OCI-LY1 (cell line): ENCODE results near the gene NUP37.
A peak's percentile ranks its signal among the peaks of the same experiment; 100 is the strongest.
"Not testable (repeated sequence)": the region's sequence is repeated elsewhere in the genome, so short reads cannot be mapped to it uniquely, and the experiment has no call there.

ENCODE experiments used
- H2AFZ ChIP-seq: fragments of 200-600 bp; sonication (generic), shearing (Covaris generic); 2 replicates; pipeline ENCODE4 v1.6.0; 2014; ENCODE audit warnings: antibody characterized with exemption, mild to moderate bottlenecking, low read length
- H3F3A ChIP-seq: fragments of 200-600 bp; sonication (generic), shearing (Covaris generic); 2 replicates; pipeline ENCODE4 v1.6.0; 2014; ENCODE audit warnings: mild to moderate bottlenecking, antibody characterized with exemption, low read length, moderate library complexity; ENCODE audit not compliant: insufficient read depth
- H3K27ac ChIP-seq: fragments of 200-600 bp; sonication (generic); 2 replicates; pipeline ENCODE4 v1.5.1; 2014; ENCODE audit warnings: low read length, mixed run types, mild to moderate bottlenecking, low read depth; ENCODE audit not compliant: poor library complexity, severe bottlenecking
- H3K27me3 ChIP-seq: fragments of 200-600 bp; sonication (generic); 2 replicates; pipeline ENCODE4 v1.6.0; 2014; ENCODE audit warnings: antibody characterized with exemption, mild to moderate bottlenecking, low read length, moderate library complexity; ENCODE audit not compliant: insufficient read depth
- H3K36me3 ChIP-seq: fragments of 200-600 bp; sonication (generic); 2 replicates; pipeline ENCODE4 v1.6.1; 2014; ENCODE audit warnings: mild to moderate bottlenecking, antibody characterized with exemption, low read length, moderate library complexity, mixed read lengths; ENCODE audit not compliant: insufficient read depth
- H3K4me1 ChIP-seq: fragments of 200-600 bp; sonication (generic); 2 replicates; pipeline ENCODE4 v1.5.1; 2014; ENCODE audit warnings: mild to moderate bottlenecking, low read length, moderate library complexity; ENCODE audit not compliant: insufficient read depth, severe bottlenecking
- H3K4me2 ChIP-seq: fragments of 200-600 bp; sonication (generic), shearing (Covaris generic); 2 replicates; pipeline ENCODE4 v1.6.1; 2014; ENCODE audit warnings: low read length
- H3K4me3 ChIP-seq: fragments of 200-600 bp; sonication (generic); 2 replicates; pipeline ENCODE4 v1.5.1; 2014; ENCODE audit warnings: low read length, low read depth, mild to moderate bottlenecking, mixed read lengths; ENCODE audit not compliant: poor library complexity, severe bottlenecking
- H3K79me2 ChIP-seq: fragments of 200-600 bp; shearing (Covaris generic); 2 replicates; pipeline ENCODE4 v1.6.1; 2016; ENCODE audit warnings: mixed run types, low read length, mixed read lengths; ENCODE audit not compliant: insufficient read depth
- H3K9ac ChIP-seq: fragments of 200-600 bp; sonication (generic), shearing (Covaris generic); 2 replicates; pipeline ENCODE4 v1.6.1; 2014; ENCODE audit warnings: mild to moderate bottlenecking, low read length, mixed read lengths
- H3K9me2 ChIP-seq: fragments of 200-600 bp; sonication (generic), shearing (Covaris generic); 2 replicates; pipeline ENCODE4 v1.6.1; 2014; ENCODE audit warnings: low read depth, mild to moderate bottlenecking, low read length, mixed read lengths
- H3K9me3 ChIP-seq: fragments of 200-600 bp; shearing (Covaris generic); 2 replicates; pipeline ENCODE4 v1.6.1; 2014; ENCODE audit warnings: low read length, mixed read lengths
- H4K20me1 ChIP-seq: fragments of 200-600 bp; sonication (generic), shearing (Covaris generic); 2 replicates; pipeline ENCODE4 v1.6.0; 2016; ENCODE audit warnings: mild to moderate bottlenecking, low read length; ENCODE audit not compliant: insufficient read depth
- CTCF ChIP-seq: fragments of 200-600 bp; sonication (generic), shearing (Covaris generic); IDR thresholded peaks from 2 replicates; pipeline ENCODE4 v1.5.1; 2017; ENCODE audit warnings: mild to moderate bottlenecking, antibody characterized with exemption, low read length, moderate library complexity, mixed read lengths
- EZH2 ChIP-seq: fragments of 200-600 bp; sonication (generic), shearing (Covaris generic); IDR thresholded peaks from 2 replicates; pipeline ENCODE4 v1.8.0; 2017; ENCODE audit warnings: borderline replicate concordance, mixed run types, mild to moderate bottlenecking, antibody characterized with exemption, low read length, moderate library complexity, mixed read lengths

The NUP37 gene

GRCh38 chr12:102144221-102144620 is 24.3 kb upstream of the NUP37 start:
- no peaks in the 10 kb centered on the region for H3F3A ChIP-seq
- no peaks in the 10 kb centered on the region for H4K20me1 ChIP-seq
- H3K9me3 ChIP-seq: no peaks in the 10 kb centered on the region
- H3K36me3 ChIP-seq: peaks cover 20% of the 10 kb centered on the region
- H3K27me3 ChIP-seq: no peaks in the 10 kb centered on the region
- H3K4me1 ChIP-seq: no peaks in the 10 kb centered on the region
- H3K9me2 ChIP-seq: no peaks in the 10 kb centered on the region; the same call in 1 of the 2 replicates
- H3K79me2 ChIP-seq: no peaks in the 10 kb centered on the region
- no peak overlapping the region for H3K4me3 ChIP-seq
- H3K27ac ChIP-seq: no peak overlapping the region
- TF ChIP-seq EZH2: no peak
- no peak for TF ChIP-seq CTCF
- H2AFZ ChIP-seq: no peak overlapping the region
- H3K4me2 ChIP-seq: no peak overlapping the region
- no peak overlapping the region for H3K9ac ChIP-seq

- not testable (repeated sequence) for H3K79me2 ChIP-seq, H3K4me2 ChIP-seq, H3K9me2 ChIP-seq, H2AFZ ChIP-seq, H3F3A ChIP-seq, H3K4me3 ChIP-seq, H4K20me1 ChIP-seq, H3K4me1 ChIP-seq, H3K27ac ChIP-seq, H3K27me3 ChIP-seq, H3K9ac ChIP-seq, H3K9me3 ChIP-seq
- peaks cover 20% of the 10 kb centered on the region for H3K36me3 ChIP-seq
These were observed 23.0 kb upstream of the NUP37 start for GRCh38 chr12:102142866-102143373.

DNA sequence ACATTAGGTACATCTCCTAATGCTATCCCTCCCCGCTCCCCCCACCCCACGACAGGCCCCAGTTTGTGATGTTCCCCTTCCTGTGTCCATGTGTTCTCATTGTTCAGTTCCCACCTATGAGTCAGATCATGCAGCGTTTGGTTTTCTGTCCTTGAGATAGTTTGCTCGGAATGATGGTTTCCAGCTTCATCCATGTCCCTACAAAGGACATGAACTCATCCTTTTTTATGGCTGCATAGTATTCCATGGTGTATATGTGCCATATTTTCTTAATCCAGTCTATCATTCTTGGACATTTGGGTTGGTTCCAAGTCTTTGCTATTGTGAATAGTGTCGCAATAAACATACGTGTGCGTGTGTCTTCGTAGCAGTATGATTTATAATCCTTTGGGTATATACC is 17.7 kb upstream of the NUP37 start:
- H3K27me3 ChIP-seq, H3K9me2 ChIP-seq, H2AFZ ChIP-seq, H3K27ac ChIP-seq, H3K9ac ChIP-seq, H3K79me2 ChIP-seq, H4K20me1 ChIP-seq, H3K4me2 ChIP-seq, H3K4me1 ChIP-seq, H3F3A ChIP-seq, H3K4me3 ChIP-seq, H3K9me3 ChIP-seq: not testable (repeated sequence)
- H3K36me3 ChIP-seq: peaks cover 22% of the 10 kb centered on the region

DNA sequence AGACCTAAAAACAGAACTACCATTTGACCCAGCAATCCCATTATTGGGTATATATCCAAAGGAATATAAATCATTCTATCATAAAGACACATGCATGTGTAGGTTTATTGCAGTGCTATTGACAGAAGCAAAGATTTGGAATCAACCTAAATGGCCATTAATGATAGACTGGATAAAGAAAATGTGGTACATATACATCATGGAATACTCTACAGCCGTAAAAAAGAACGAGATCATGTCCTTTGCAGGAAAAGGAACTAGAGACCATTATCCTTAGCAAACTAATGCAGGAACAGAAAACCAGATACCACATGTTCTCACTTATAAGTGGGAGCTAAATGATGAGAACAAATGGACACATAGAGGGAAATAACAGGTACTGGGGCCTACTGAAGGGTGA is 11.5 kb upstream of the NUP37 start:
- H4K20me1 ChIP-seq, H3K4me2 ChIP-seq, H3K79me2 ChIP-seq, H3K27me3 ChIP-seq, H3K27ac ChIP-seq, H3K9me2 ChIP-seq, H3K9ac ChIP-seq, H3K4me3 ChIP-seq, H2AFZ ChIP-seq, H3K4me1 ChIP-seq, H3K9me3 ChIP-seq, H3F3A ChIP-seq: not testable (repeated sequence)
- peaks cover 56% of the 10 kb centered on the region for H3K36me3 ChIP-seq

DNA sequence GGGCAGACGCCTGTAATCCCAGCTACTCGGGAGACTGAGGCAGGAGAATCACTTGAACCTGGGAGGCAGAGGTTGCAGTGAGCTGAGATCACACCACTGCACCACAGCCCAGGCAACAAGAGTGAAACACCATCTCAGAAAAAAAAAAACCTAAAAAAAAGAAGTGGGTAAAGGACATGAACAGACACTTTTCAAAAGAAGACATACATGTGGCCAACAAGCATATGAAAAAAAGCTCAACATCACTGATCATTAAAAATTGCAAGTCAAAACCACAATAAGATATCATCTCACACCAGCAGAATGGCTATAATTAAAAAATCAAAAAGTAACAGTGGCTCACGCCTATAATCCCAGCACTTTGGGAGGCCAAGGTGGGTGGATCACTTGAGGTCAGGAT is 10.8 kb upstream of the NUP37 start:
- not testable (repeated sequence) for H3K4me2 ChIP-seq, H3F3A ChIP-seq, H3K9ac ChIP-seq, H3K27me3 ChIP-seq, H3K9me3 ChIP-seq, H3K4me1 ChIP-seq, H2AFZ ChIP-seq, H3K27ac ChIP-seq, H4K20me1 ChIP-seq, H3K79me2 ChIP-seq, H3K4me3 ChIP-seq, H3K9me2 ChIP-seq
- H3K36me3 ChIP-seq: peaks cover 58% of the 10 kb centered on the region

GRCh38 chr12:102121328-102121727 is 1.4 kb upstream of the NUP37 start:
- Histone ChIP-seq H3K27ac (peak overlapping the region; percentile 77), H3K79me2 (peaks cover 34% of the 10 kb centered on the region), H3K36me3 (peaks cover 55% of the 10 kb centered on the region), H3K4me2 (peak overlapping the region; percentile 98), H3K4me3 (peak overlapping the region; percentile 92), H3K4me1 (peaks cover 29% of the 10 kb centered on the region), H3K9ac (peak overlapping the region; percentile 93)
- not testable (repeated sequence) for H3F3A ChIP-seq, H3K27me3 ChIP-seq, H3K9me3 ChIP-seq, H4K20me1 ChIP-seq, H2AFZ ChIP-seq, H3K9me2 ChIP-seq
